ENCODE measurements around the gene LRRIQ4. TPM values are rescaled to one million over a fixed set of nuclear protein-coding genes. Genes with fewer than 3 reads are reported as not detected.

Gene LRRIQ4
- total RNA-seq, 4 donors from 2014 or later = 0.13 TPM; not detected in 3

GRCh38 chr3:169811631-169812331 lies 889 bp upstream of the LRRIQ4 start:
- DNase-seq = no peak

DNA sequence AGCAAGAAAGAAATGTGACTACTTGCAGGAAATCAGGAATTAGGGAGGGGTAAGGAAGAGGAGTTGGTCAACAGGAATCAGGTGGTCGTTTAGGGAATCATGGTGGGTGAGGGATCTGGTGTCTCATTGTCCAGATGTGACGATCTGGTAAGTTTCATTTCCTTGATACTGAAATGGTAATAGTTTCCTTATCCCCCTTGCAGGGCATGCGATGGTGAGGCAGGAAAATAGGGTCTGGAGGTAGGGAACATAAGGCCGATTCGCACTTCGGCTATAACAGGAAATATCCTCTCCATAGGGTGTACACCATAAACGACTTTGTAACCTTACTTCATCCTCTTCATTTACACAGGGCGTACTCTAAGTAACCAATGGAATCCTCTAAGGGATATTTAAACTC lies 608 bp downstream of the LRRIQ4 start:
- TF ChIP-seq CTCF (IDR thresholded peaks at IDR 0.05 in 4 of 5, conservative IDR thresholded peaks at IDR 0.05 in 1 of 5) (no peak), POLR2A (IDR thresholded peaks at IDR 0.05) (no peak)
- H3K4me3 ChIP-seq = peak overlapping the region; percentile 51 to 65 (median 60)
- H3K27ac ChIP-seq = no peak overlapping the region
- no peaks in the 10 kb centered on the region for H3K9me3 ChIP-seq
- peaks cover 0 to 14% (median 0%) of the 10 kb centered on the region in 3 donors for H3K27me3 ChIP-seq
- in situ Hi-C loops (cut with MboI; ENCODE audit: low sequenced_read_pairs in 4 of 4) (no loop called here), intact Hi-C loops (cut with DNase I; ENCODE audit: low total_unique reads) (no loop called here)
- ATAC-seq = no peak
- peaks cover 5 to 23% of the 10 kb centered on the region in 2 donors for H3K4me1 ChIP-seq
- no peak for DNase-seq
- no peaks in the 10 kb centered on the region for H3K36me3 ChIP-seq

More at GRCh38 chr3:169811631-169812331, 889 bp upstream of the LRRIQ4 start:
- H3K27me3 ChIP-seq = peaks cover 0 to 14% (median 0%) of the 10 kb centered on the region in 3 donors
- no peak for TF ChIP-seq CTCF (IDR thresholded peaks at IDR 0.05 in 4 of 5, conservative IDR thresholded peaks at IDR 0.05 in 1 of 5)
- TF ChIP-seq POLR2A (IDR thresholded peaks at IDR 0.05) = no peak
- ATAC-seq = peak; percentile 40 to 45
- H3K27ac ChIP-seq = peak overlapping the region in 3 of 4 donors; percentile 27 to 43 (median 41)
- no peaks in the 10 kb centered on the region for H3K9me3 ChIP-seq
- peak overlapping the region; percentile 51 to 65 (median 60) for H3K4me3 ChIP-seq
- in situ Hi-C loops (cut with MboI; ENCODE audit: low sequenced_read_pairs in 4 of 4) (no loop called here), intact Hi-C loops (cut with DNase I; ENCODE audit: low total_unique reads) (no loop called here)
- no peaks in the 10 kb centered on the region for H3K36me3 ChIP-seq
- H3K4me1 ChIP-seq = peaks cover 5 to 23% of the 10 kb centered on the region in 2 donors

DNA sequence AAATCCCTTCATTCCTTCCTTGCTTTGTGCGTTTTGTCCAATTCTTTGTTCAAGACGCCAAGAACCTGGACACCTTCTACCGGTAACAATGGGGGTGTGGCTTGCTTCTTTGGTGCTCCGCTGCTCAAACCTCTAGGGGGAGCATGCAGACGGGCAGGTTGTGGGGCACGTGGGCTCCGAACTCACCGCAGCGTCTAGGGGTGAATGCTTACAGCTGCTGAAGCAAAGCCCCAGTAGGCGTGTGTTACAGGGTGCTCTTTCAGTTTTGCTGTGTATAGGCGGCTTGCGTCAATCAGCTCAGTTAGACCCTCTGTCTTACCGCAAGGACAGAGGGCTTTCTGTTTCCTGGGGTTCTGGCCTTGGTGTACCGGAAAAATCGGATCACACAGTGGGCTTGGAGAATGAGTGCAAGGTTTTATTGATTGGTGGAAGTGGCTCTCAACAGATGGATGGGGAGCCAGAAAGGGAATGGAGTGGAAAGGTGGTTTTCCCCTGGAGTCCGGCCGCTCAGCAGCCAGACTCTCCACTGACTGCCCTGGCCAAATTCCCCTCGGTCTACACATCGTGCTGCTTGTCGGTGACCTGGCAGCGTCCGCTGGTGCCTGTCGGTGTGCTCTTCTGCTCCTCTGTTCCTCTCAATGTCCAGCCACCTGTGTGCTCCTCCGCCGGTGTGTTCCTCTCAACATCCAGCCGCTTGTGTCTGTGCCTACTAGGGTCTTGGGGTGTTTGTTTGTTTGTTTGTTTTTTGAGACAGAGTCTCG lies 1.3 kb downstream of the LRRIQ4 start:
- ATAC-seq (no peak), DNase-seq (no peak)
- no peaks in the 10 kb centered on the region for H3K9me3 ChIP-seq
- peak overlapping the region; percentile 10 to 65 (median 58) for H3K4me3 ChIP-seq
- no peak for TF ChIP-seq POLR2A (IDR thresholded peaks at IDR 0.05)
- no peak for TF ChIP-seq CTCF (IDR thresholded peaks at IDR 0.05 in 4 of 5, conservative IDR thresholded peaks at IDR 0.05 in 1 of 5)
- peaks cover 5 to 23% of the 10 kb centered on the region in 2 donors for H3K4me1 ChIP-seq
- H3K27ac ChIP-seq = no peak overlapping the region
- H3K27me3 ChIP-seq = peaks cover 0 to 14% (median 0%) of the 10 kb centered on the region in 3 donors
- no peaks in the 10 kb centered on the region for H3K36me3 ChIP-seq
- intact Hi-C loops (cut with DNase I; ENCODE audit: low total_unique reads) = no loop called here
- in situ Hi-C loops (cut with MboI; ENCODE audit: low sequenced_read_pairs in 4 of 4) = no loop called here

DNA sequence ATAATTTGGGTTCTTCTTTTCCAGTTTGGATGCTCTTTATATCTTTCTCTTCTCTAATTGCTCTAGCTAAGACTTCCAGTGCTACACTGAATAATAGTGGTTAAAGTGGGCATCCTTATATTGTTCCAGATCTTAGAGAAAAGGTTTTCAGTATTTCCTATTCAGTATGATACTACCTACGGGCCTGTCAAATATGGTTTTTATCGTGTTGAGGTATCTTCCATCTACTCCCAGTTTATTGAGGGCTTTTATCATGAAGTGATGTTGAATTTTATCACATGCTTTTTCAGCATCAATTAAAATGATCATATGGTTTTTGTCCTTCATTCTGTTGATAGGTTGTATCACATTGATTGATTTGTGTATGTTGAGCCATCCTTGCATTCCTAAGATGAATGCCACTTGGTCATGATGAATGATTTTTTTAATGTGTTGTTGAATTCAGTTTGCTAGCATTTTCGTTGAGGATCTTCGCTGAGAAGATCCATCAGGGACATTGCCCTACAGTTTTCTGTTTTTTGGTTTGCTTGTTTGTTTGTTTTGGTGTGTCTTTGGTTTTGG lies 3.0 kb downstream of the LRRIQ4 start:
- H3K36me3 ChIP-seq = no peaks in the 10 kb centered on the region
- intact Hi-C loops (cut with DNase I; ENCODE audit: low total_unique reads) (no loop called here), in situ Hi-C loops (cut with MboI; ENCODE audit: low sequenced_read_pairs in 4 of 4) (no loop called here)
- H3K4me1 ChIP-seq = peaks cover 5 to 23% of the 10 kb centered on the region in 2 donors
- no peaks in the 10 kb centered on the region for H3K9me3 ChIP-seq
- TF ChIP-seq POLR2A (IDR thresholded peaks at IDR 0.05) = no peak
- no peak for TF ChIP-seq CTCF (IDR thresholded peaks at IDR 0.05 in 4 of 5, conservative IDR thresholded peaks at IDR 0.05 in 1 of 5)
- peaks cover 0 to 15% (median 0%) of the 10 kb centered on the region in 3 donors for H3K27me3 ChIP-seq
- ATAC-seq (no peak), DNase-seq (no peak)
- H3K4me3 ChIP-seq = no peak overlapping the region
- H3K27ac ChIP-seq = no peak overlapping the region
